Upper lobe of left lung (tissue), 6 donors: ENCODE results near the gene ZNF746. TPM values are rescaled to one million over a fixed set of nuclear protein-coding genes. Genes with fewer than 3 reads are reported as not detected.
A peak's percentile ranks its signal among the peaks of the same experiment; 100 is the strongest.

Source experiments
- ATAC-seq, 2 donors: fragments of 200-7000 bp; cut with Tn5 transposase; one replicate each; pipeline ENCODE4 v1.9.1; 2022; ENCODE audit warnings: mild to moderate bottlenecking in 2 of 2, moderate library complexity in 2 of 2; ENCODE audit not compliant: low FRiP score in 2 of 2
- DNase-seq, 2 donors: peaks; one replicate each; pipeline ENCODE4 v3.0.0-alpha.2; 2019 to 2020
- H3K27ac ChIP-seq, 4 donors: fragments of 200-600 bp; sonication (generic); one replicate each; pipeline ENCODE4 v1.5.1; 2016 to 2019
- H3K27me3 ChIP-seq, 4 donors: fragments of 200-600 bp; sonication (generic); one replicate each; pipeline ENCODE4 v1.5.1; 2017 to 2019
- H3K36me3 ChIP-seq, 4 donors: fragments of 200-600 bp; sonication (generic); one replicate each; pipeline ENCODE4 v1.5.1; 2016 to 2019
- H3K4me1 ChIP-seq, 4 donors: fragments of 200-600 bp; sonication (generic); one replicate each; pipeline ENCODE4 v1.5.1; 2018 to 2019
- H3K4me3 ChIP-seq, 4 donors: fragments of 200-600 bp; sonication (generic); one replicate each; pipeline ENCODE4 v1.5.1; 2017 to 2019; ENCODE audit warnings: mild to moderate bottlenecking in 2 of 4, moderate library complexity in 1 of 4
- H3K9me3 ChIP-seq, 4 donors: fragments of 200-600 bp; sonication (generic); one replicate each; pipeline ENCODE4 v1.5.1; 2018 to 2019
- CTCF ChIP-seq, 6 experiments: fragments of 450-650 bp in 4 of 6; fragments of 200-600 bp in 2 of 6; sonication (generic) in 2 of 6; IDR thresholded peaks; one replicate each; pipeline ENCODE4 v1.5.1; 2016 to 2019; ENCODE audit warnings: antibody characterized with exemption in 6 of 6
- EP300 ChIP-seq, 4 donors: sonication (generic); formaldehyde crosslinking; IDR thresholded peaks; one replicate each; pipeline ENCODE4 v1.5.1; 2017; ENCODE audit warnings: antibody characterized with exemption in 4 of 4, control low read depth in 2 of 4
- POLR2A ChIP-seq, 4 donors: fragments of 450-650 bp; IDR thresholded peaks; one replicate each; pipeline ENCODE4 v1.5.1; 2016 to 2017; ENCODE audit warnings: antibody characterized with exemption in 4 of 4, mild to moderate bottlenecking in 2 of 4
- POLR2AphosphoS5 ChIP-seq, 2 donors: sonication (generic); formaldehyde crosslinking; IDR thresholded peaks; one replicate each; pipeline ENCODE4 v1.5.1; 2017; ENCODE audit warnings: antibody characterized with exemption in 2 of 2
- WGBS, 2 donors: methylation state at CpG; one replicate each; pipeline ENCODE4 v1.1.5; 2017 to 2018; 5-methylcytosine and 5-hydroxymethylcytosine counted together
- total RNA-seq, 6 donors: library from RNA; depleted of rRNA in 4 of 6; stranded (reverse); fragments of >200 nt in 4 of 6; gene quantifications; one replicate each; pipeline versions ENCODE4 v1.1.0 to v1.2.1, GENCODE V29; 2016 to 2021
- donor health status: DM: no; HTN: no; CAD: no; lungs with moderate emphysema.
- donor health status: DM: no; HTN: yes; CAD: no; lungs with severe emphysema.

The ZNF746 gene
- total RNA-seq = 10 to 100 TPM; 19.4 to 54.5 (median 25.2) TPM

GRCh38 chr7:149497467-149498261 lies at the start of gene ZNF746:
ZNF746 (minus strand) TSS chr7:149497809; CDS start chr7:149497536, 273 bp downstream.
- WGBS, 2 donors = 0% methylated on average over 10 of the region's 109 CpGs; no CpG with 5 or more reads in 1 of the 2 donors
- peaks cover 13 to 17% (median 15%) of the 10 kb centered on the region in 4 donors for H3K36me3 ChIP-seq
- H3K9me3 ChIP-seq = no peaks in the 10 kb centered on the region
- DNase-seq (peak; percentile 92 to 97), ATAC-seq (peak; percentile 92 to 95)
- peak in 3 of 4 donors; percentile 15 to 67 (median 63) for TF ChIP-seq POLR2A (IDR thresholded peaks at IDR 0.05)
- TF ChIP-seq EP300 (IDR thresholded peaks at IDR 0.05) = no peak
- peak; percentile 88 to 98 (median 95) for TF ChIP-seq CTCF (IDR thresholded peaks at IDR 0.05)
- peak in 1 of 2 donors; percentile 52 for TF ChIP-seq POLR2AphosphoS5 (IDR thresholded peaks at IDR 0.05)
- H3K4me3 ChIP-seq = peak within 1 kb of the TSS; percentile 64 to 92 (median 77)
- H3K27ac ChIP-seq = peak within 1 kb of the TSS; percentile 86 to 97 (median 89)
- H3K27me3 ChIP-seq = no peaks in the 10 kb centered on the region
- peaks cover 17 to 30% (median 22%) of the 10 kb centered on the region in 4 donors for H3K4me1 ChIP-seq

GRCh38 chr7:149547126-149547525 lies 49.5 kb upstream of the ZNF746 start:
- DNase-seq = no peak
- TF ChIP-seq CTCF (IDR thresholded peaks at IDR 0.05) = no peak
- no peak for TF ChIP-seq POLR2AphosphoS5 (IDR thresholded peaks at IDR 0.05)
- TF ChIP-seq EP300 (IDR thresholded peaks at IDR 0.05) = no peak
- no peak for TF ChIP-seq POLR2A (IDR thresholded peaks at IDR 0.05)
- Histone ChIP-seq H3K27ac (no peak overlapping the region), H3K4me1 (no peaks in the 10 kb centered on the region), H3K27me3 (no peaks in the 10 kb centered on the region), H3K36me3 (peaks cover 30 to 58% (median 38%) of the 10 kb centered on the region in 4 donors), H3K9me3 (no peaks in the 10 kb centered on the region), H3K4me3 (no peak overlapping the region)
- 93 to 95% methylated on average over 3 of the region's 3 CpGs for WGBS, 2 donors
- ATAC-seq = no peak

GRCh38 chr7:149546331-149546730 lies 48.7 kb upstream of the ZNF746 start:
- DNase-seq (no peak), ATAC-seq (no peak)
- no peaks in the 10 kb centered on the region for H3K27me3 ChIP-seq
- H3K4me3 ChIP-seq = no peak overlapping the region
- no peak overlapping the region for H3K27ac ChIP-seq
- H3K36me3 ChIP-seq = peaks cover 26 to 50% (median 33%) of the 10 kb centered on the region in 4 donors
- no peaks in the 10 kb centered on the region for H3K4me1 ChIP-seq
- 94 to 97% methylated on average over 2 of the region's 2 CpGs for WGBS, 2 donors
- TF ChIP-seq EP300 (IDR thresholded peaks at IDR 0.05) (no peak), CTCF (IDR thresholded peaks at IDR 0.05) (no peak), POLR2AphosphoS5 (IDR thresholded peaks at IDR 0.05) (no peak), POLR2A (IDR thresholded peaks at IDR 0.05) (no peak)
- H3K9me3 ChIP-seq = peaks cover 0 to 8% (median 2%) of the 10 kb centered on the region in 4 donors

GRCh38 chr7:149544028-149544427 lies 46.4 kb upstream of the ZNF746 start:
- DNase-seq (no peak), ATAC-seq (no peak)
- TF ChIP-seq EP300 (IDR thresholded peaks at IDR 0.05) = no peak
- TF ChIP-seq CTCF (IDR thresholded peaks at IDR 0.05) = no peak
- TF ChIP-seq POLR2A (IDR thresholded peaks at IDR 0.05) = no peak
- no peak for TF ChIP-seq POLR2AphosphoS5 (IDR thresholded peaks at IDR 0.05)
- 75 to 77% methylated on average over 3 of the region's 3 CpGs for WGBS, 2 donors
- Histone ChIP-seq H3K36me3 (peaks cover 10 to 27% (median 16%) of the 10 kb centered on the region in 4 donors), H3K4me1 (no peaks in the 10 kb centered on the region), H3K4me3 (no peak overlapping the region), H3K9me3 (peaks cover 0 to 16% (median 7%) of the 10 kb centered on the region in 4 donors), H3K27ac (no peak overlapping the region), H3K27me3 (no peaks in the 10 kb centered on the region)
